HG03280 (cell line): Measurements from ENCODE around the gene GEMIN5.
"Not testable (repeated sequence)": the region's sequence is repeated elsewhere in the genome, so short reads cannot be mapped to it uniquely, and the experiment has no call there.

Experiments
- ATAC-seq: cut with Tn5 transposase; IDR thresholded peaks from one replicate; pipeline ENCODE4 v1.9.1; 2021; ENCODE audit warnings: mild to moderate bottlenecking, moderate library complexity; ENCODE audit not compliant: unreplicated experiment

The GEMIN5 gene

DNA sequence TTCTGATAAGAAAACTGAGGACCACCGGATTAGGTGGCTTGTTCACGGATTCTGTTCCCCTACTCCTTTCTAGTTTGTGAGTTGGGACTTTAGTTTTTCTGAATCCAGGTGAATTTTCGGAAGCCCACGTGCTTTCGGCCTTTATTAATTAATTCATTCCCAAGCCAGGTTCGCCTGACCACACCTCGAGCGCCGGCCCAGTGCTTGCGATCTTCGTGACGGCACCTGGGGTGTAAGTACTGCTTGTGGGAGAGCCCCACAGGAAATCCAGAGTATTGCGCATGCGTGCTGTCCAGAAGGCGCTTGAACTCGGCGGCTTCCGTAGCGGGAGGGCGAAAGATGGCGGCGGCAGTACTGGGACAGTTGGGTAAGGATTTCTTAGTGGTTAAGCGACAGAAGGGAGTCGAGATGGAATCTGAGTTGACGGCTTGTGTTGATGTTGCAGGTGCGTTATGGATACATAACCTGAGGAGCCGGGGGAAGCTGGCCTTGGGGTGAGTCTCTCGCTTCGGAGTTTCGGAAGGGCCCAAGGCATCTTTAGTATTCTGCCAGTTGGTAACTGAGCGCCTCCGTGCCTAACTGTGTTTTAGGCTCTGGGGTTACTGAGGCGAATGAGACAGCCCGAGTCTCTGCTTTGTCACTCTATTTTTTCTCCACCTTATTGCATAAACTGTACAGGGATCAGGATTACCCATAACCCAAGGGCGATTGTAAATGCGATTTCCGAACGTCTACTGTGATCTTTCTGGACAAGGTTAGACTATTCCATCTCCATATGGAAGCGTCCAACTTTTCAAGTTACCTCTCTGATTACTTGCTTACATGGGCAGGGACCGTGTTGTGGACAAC lies 3.0 kb upstream of the GEMIN5 start, which contains the start of gene MRPL22:
TSS of gene MRPL22 (plus strand) at position 302 of the 849 bp plus-strand sequence. CDS start at position 340, 38 bp downstream.
- ATAC-seq: peak; percentile 54

DNA sequence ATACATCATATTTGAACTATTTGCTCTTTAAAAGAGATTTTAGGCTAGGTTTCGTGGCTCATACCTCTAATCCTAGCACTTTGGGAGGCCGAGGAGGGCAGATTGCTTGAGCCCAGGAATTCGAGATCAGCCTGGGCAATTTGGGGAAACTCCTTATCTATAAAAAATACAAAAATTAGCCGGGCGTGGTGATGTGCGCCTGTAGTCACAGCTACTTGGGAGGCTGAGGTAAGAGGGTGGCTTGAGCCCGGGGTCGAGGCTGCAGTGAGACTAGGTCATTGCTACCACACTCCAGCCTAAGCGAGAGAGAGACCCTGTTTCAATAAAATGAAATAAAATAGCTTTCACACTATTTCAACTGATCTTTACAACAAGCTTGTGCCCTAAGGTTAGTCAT lies 2.4 kb upstream of the GEMIN5 start:
- no peak for ATAC-seq

DNA sequence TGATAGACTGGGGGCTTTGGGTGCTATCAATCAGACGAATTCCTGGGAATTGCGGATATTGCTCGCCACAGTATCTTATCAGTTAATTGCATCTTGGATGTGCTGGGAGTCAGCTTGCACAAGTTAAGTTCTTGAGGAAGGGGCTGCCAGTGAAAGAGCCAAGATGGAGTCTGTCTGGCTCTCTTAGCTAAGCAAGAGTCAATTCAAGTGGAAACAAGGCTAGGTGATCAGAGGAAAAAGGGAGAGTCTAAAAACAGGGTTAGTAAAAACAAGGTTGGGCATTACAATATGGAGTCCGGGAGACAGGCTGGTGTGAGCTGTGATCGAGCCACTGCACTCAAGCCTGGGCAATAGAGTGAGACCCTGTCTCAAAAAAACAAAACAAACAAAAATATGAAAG lies 1.4 kb upstream of the GEMIN5 start:
- not testable (repeated sequence) for ATAC-seq

- ATAC-seq: no peak
Measured at GRCh38 chr5:154937186-154937717, 759 bp downstream of the GEMIN5 start.

- no peak for ATAC-seq
Measured at GRCh38 chr5:154934881-154935280, 3.1 kb downstream of the GEMIN5 start.

DNA sequence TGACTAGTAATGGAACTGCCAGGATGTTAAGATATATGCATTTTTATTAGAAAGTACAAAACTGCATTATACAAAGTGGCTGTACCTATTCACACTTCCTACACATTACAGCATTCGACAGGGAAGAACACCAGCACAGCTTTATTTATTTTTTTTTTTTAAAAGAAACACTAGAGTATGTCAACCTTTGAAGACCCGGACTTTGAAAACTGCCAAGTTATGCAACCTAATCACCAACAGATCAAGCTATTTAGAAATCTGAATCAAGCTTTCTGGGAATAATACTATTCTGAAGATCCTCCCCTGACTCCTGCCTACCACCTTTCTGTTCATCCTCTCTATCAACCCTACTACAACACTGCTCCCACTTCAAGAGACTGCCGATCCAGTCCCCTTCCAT lies 4.5 kb downstream of the GEMIN5 start:
- no peak for ATAC-seq

DNA sequence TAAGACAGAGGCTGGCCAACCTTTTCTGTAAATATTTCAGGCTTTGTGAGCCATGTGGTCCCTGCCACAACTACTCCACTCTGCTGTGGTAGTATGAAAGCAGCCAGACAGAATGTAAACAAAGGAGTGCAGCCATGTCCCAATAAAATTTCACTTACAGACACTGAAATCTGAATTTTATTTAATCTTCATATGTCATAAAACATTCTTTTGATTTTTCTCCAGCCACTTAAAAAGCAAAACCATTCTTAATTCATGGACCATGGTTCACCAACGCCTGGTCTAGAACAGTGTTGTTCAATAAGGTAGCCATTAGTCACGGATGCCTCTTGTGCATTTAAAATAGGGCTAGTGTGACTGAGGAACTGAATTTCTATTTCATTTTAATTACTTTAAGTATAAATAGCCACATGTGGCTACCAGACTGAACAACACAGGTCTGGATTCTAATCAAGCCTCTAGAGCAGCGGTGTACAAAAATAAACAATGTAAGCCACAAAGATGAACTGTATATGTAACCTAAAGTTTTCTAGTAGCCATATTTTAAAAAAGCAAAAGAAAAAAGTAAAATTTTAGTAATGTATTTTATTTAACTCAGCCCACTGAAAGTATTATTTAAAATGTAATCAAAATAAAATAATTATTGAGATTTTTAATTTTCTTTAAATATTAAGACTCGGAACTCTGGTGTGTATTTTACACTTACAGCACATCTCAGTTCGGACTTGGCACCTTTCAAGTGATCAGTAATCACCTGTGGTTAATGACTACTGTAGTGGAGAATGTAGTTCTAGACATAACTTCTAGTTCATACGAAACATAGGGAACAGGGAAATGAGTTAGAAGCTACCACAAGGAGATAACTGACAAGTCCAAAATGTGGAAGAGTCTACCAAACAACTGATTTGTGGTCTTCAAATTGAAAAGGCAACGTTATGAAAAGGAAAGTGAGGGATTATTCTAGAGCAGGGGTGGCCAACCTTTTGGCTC lies 14.3 kb downstream of the GEMIN5 start:
- ATAC-seq: no peak

- ATAC-seq: no peak
Measured at GRCh38 chr5:154917757-154918156, 20.3 kb downstream of the GEMIN5 start.

DNA sequence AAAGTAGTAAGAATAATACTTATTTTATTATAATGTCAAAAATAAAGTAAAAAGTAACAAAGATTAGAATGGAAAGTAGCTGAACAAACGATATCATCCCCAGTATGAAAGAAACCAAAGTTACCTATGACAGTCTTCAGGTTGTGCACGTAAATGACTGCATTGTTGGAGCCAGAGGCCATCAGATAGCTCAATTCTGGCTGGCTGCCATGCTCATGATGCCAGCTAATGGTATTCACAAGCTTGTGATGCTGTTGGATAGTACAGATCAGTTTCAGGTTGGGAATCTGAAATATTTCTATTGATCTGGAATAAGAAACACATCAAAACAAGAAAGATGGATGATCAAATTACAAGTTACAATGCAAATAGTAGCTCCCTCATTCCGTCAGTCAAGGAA lies 21.1 kb downstream of the GEMIN5 start:
- ATAC-seq: no peak

- not testable (repeated sequence) for ATAC-seq
Measured at GRCh38 chr5:154905601-154906000, 32.4 kb downstream of the GEMIN5 start.

DNA sequence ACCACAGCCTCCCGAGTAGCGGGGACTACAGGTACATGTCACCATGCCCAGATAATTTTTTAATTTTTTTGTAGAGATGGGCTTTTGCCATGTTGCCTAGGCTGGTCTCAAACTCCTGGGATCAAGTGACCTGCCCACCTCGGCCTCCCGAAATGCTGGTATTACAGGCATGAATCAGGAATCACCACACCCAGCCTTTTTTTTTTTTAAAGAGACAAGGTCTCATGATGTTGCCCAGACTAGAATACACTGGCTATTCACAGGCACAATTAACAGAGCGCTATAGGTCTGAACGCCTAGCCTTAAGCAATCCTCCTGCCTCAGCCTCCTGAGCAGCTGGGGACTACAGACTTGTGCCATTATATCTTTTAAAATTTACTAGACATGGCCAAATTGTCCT lies 36.1 kb downstream of the GEMIN5 start:
- no peak for ATAC-seq

DNA sequence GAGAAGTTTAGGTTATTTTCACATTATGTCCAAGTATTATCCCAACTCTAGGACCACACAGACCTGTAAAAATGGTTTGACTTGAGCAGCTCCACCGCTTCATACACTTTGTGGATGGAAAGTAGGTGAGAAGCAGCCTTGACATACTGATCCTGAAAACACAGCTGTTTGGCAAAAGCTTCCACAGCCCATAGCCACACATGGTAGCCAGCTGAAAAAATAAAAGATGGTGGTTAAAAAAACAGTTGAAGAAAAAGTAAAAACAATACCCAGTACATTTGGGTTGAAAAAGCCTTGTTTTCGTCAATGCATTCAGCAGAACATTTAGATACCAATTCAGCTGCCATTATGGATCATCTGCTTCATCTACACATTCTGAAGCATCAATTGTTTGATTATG lies 36.7 kb downstream of the GEMIN5 start:
- ATAC-seq: no peak

DNA sequence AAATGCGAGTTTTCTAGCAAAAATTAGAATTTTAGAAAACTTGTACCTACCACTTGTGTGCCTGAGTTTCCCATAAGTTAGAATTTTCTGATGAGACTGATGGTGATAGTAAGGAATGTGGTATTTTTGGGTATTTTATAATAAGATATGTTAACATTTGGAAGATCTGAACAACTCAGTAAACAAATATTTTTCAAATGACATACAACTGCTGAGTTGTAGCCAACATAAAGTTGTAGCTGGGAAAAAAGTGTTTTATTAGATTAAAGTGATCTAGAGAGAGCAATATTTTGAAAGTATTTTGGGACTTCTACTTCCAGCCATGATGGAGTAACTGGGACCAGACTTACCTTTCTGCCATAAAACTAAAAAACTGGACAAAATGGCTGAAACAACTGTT lies 37.9 kb downstream of the GEMIN5 start:
- no peak for ATAC-seq

DNA sequence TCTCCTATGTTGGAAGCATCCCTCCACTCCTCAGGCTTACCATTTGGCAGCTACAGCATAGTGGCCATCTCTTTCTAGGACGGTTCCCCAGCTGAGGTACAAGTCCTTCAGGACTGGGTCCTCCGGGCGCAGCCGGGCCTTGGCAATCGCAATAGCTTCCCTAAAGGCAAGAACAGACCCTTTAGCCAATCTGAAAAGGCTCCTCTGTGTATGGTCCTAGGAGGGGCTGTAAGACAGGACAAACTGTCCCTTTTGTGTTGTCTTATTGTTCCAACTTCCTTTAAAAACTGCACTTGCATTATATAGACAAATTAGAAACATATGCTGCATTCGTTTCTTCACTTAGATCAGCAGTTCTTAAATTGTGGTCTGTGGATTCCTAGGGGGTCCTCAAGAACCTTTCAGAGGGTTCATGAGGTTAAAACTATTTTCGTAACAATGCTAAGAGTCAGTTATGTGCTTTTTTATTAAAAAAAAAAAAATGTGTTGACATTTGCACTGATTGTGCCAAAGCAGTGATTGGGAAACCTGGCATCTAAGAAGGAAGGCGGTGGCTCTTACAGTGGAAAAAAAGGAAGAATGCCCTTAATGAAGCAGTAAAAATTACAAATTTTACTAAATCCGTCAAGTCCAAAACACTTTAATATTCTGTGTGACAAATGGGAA lies 38.7 kb downstream of the GEMIN5 start:
- no peak for ATAC-seq

DNA sequence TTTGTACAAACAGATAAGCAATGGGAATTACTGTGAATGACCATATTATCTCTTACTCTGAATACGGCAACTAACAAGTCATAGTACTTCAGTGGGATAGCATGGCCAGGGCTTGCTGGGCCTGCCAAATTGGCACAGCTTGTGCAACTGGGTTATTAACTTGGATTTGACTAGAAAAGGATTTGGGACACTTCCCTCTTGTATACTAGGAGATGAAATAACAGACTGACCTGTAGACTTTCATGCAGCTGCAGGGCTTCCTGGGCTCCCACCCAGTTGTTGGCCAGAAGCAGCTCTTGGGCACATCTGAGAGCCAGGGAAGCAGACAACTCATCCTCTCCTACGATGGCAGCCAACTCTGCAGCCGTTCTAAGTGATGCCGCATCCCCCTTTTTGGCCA lies 39.8 kb downstream of the GEMIN5 start:
- no peak for ATAC-seq

- no peak for ATAC-seq
Measured at GRCh38 chr5:154896562-154897165, 41.3 kb downstream of the GEMIN5 start.

DNA sequence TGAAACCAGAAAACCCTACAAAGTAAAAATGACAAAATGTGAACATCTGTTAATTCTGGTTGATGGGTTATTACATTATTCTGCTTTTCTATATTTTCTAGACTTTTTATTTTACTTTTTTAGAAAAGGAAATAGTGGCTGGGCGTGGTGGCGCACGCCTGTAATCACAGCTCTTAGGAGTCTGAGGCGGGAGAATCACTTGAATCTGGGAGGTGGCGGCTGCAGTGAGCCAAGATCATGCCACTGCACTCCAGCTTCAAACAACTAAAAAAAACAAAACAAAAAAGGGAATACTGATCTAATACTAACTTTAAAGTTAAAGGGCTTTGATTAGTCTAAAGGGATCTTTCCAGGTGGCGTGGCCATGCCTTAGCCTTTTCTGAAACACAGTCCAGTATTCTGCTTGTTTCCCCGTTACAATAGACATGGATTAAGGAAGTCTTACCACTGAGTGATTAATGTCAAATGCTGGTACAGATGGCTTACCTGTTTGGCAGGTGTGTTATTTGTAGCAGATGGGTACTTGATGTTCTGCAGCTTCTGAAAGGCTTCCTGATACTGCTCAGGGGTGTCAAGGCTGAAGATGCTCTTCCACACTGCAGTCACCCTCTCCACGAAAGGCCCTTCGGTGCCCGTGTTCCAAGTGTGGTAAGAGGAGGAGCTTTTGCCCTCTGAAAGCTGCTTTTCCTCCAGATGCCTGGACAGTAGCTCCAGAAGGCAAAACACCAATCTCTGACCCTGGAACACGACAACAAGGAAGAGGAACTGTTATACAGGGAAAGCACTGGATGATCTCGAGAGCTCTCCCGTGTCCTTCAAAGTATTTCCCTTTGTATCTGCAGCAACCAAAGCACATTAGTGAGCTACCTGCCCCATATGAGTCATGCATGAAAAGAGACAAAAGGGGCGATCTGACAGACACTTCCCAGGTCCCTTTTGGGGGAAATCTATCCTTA lies 42.1 kb downstream of the GEMIN5 start:
- ATAC-seq: no peak

DNA sequence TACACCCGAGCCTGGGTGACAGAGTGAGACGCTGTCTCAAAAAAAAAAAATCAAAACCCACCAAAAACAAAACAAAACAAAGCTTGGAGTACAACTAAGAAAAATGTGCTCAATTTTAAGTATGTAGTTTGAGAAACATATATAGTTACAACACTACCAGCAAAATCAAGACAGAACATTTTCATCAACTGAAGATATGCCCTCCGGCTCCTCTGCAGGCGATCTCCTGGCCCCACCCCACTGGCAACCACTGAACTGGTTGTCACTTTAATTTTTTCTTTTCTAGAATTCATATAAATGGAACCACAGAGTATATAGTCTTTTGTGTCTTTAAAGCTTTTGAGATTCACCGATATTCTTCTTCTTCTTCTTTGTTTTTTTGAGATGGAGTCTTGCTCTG lies 44.6 kb downstream of the GEMIN5 start:
- ATAC-seq: no peak

GRCh38 chr5:154892369-154892771 lies 45.6 kb downstream of the GEMIN5 start:
- no peak for ATAC-seq
